GM18868 (cell line): ENCODE measurements around the gene ARSG.

ENCODE experiments used
- ATAC-seq: cut with Tn5 transposase; IDR thresholded peaks from one replicate; pipeline ENCODE4 v1.9.1; 2021; ENCODE audit warnings: mild to moderate bottlenecking, moderate library complexity; ENCODE audit not compliant: unreplicated experiment

The ARSG gene

GRCh38 chr17:68423251-68423650 lies 132.0 kb downstream of the ARSG start:
- no peak for ATAC-seq

GRCh38 chr17:68424203-68424602 lies 132.9 kb downstream of the ARSG start:
- ATAC-seq = no peak

GRCh38 chr17:68424861-68425260 lies 133.6 kb downstream of the ARSG start:
- ATAC-seq = no peak

- no peak for ATAC-seq
Measured at GRCh38 chr17:68425979-68426378, 134.7 kb downstream of the ARSG start.

GRCh38 chr17:68427575-68427974 lies 136.3 kb downstream of the ARSG start:
- ATAC-seq = no peak

- no peak for ATAC-seq
Measured at GRCh38 chr17:68428498-68429172, 137.3 kb downstream of the ARSG start.

GRCh38 chr17:68429881-68430280 lies 138.6 kb downstream of the ARSG start:
- ATAC-seq = no peak

GRCh38 chr17:68431045-68431608 lies 139.8 kb downstream of the ARSG start:
- no peak for ATAC-seq

- peak; percentile 45 for ATAC-seq
Measured at GRCh38 chr17:68431661-68432071, 140.4 kb downstream of the ARSG start.

GRCh38 chr17:68432086-68432864 lies 141.0 kb downstream of the ARSG start:
- no peak for ATAC-seq

GRCh38 chr17:68433211-68433610 lies 141.9 kb downstream of the ARSG start:
- no peak for ATAC-seq

GRCh38 chr17:68433911-68434508 lies 142.7 kb downstream of the ARSG start:
- no peak for ATAC-seq

- no peak for ATAC-seq
Measured at GRCh38 chr17:68435361-68435760, 144.1 kb downstream of the ARSG start.

- ATAC-seq = peak; percentile 47
Measured at GRCh38 chr17:68435876-68436842, 144.9 kb downstream of the ARSG start.

- peak; percentile 61 for ATAC-seq
Measured at GRCh38 chr17:68437979-68438822, 146.9 kb downstream of the ARSG start.

- no peak for ATAC-seq
Measured at GRCh38 chr17:68439656-68440290, 148.5 kb downstream of the ARSG start.

GRCh38 chr17:68440526-68440925 lies 149.2 kb downstream of the ARSG start:
- ATAC-seq = no peak

- no peak for ATAC-seq
Measured at GRCh38 chr17:68441070-68441770, 149.9 kb downstream of the ARSG start.
